ENCODE data around the gene PPM1K.

Gene PPM1K

GRCh38 chr4:88276952-88277710 is 7.2 kb downstream of the PPM1K start:
- DNase-seq = no peak

DNA sequence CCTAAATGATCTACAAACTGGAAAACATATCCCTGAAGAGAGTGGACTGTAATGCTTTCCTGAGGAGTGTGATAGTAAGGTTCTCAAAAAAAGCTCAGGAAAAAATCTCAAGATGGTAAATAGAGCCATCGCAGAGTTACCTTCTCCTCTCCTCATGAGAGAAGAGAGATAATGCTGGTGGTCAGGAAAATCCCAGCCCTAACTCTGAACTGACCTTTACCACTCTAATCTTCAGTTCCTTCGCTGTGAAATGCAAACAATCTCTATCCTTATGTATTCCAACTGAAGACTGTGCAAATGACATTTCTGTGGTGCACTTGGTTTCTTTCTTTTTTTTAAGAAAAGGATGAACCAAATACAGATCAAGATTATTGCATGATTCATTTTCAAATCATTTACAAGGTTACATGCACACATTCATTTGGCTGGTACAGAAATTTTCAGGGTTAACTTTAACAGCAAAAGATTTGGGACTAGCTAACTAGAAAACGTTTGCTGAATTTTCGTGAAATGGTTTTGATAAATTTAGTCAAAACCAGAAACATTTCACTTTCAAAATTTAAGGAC is 8.3 kb downstream of the PPM1K start:
- DNase-seq = no peak

DNA sequence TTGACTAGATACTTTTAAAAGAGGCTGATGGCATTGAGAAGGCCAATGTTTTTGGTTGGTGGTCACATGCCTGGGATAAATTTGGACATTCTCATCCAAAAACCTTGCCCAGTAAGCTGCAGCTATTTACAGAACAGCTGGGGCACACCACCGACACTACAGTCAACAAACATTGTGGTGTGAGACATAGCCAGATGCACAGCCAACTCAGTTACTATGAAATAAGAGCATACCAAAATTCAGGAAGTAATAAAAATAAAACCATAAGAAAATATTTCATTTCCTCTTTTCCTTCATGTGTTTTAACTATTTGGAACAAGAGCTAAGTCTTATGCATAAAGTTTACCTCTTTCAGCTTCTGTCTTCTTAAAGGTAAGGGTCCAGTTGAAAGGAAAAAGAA is 8.8 kb downstream of the PPM1K start:
- no peak for DNase-seq

- DNase-seq = no peak
These were observed 15.4 kb downstream of the PPM1K start for GRCh38 chr4:88268913-88269312.

GRCh38 chr4:88264336-88264735 is 20.0 kb downstream of the PPM1K start:
- no peak for DNase-seq

GRCh38 chr4:88257726-88258125 is 26.6 kb downstream of the PPM1K start:
- no peak for DNase-seq

- DNase-seq = no peak
These were observed 29.2 kb downstream of the PPM1K start for GRCh38 chr4:88255111-88255510.

DNA sequence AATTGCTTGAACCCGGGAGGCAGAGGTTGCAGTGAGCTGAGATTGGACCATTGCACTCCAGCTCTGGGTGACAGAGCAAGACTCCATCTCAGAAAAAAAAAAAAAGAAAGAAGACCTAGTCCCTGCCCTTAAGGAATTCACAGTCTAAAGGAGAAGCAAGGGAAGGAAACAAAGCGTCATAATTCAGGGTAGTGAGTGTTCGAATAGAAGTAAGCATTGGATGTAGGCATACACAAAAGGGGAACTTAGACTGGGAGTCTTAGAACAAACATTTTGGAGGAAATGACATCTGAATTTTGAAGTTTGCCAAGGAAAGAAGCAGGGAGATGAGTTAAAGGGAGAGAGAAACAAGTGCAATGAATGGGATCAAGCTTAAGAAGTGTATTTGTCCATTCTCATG is 32.4 kb downstream of the PPM1K start:
- DNase-seq = no peak

DNA sequence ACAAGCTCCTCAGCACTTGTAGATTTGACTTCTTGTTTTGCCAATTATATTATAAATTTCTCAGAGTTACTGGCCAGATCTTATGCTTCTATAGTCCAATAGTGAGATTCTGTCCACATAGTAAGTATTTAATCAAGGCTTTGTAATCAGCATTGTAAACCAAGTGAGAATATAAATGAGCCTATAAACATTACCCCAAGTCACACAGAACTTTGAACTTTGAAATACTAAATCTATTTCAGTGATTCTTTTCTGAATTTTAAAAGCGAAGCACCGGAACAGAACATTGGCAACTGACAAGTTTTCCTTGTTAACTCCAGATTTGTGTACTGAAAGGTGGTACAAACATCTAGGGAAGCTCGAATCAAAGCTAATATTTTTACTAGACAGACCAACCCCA is 37.2 kb downstream of the PPM1K start:
- no peak for DNase-seq

- no peak for DNase-seq
These were observed 37.8 kb downstream of the PPM1K start for GRCh38 chr4:88246600-88246999.

- no peak for DNase-seq
These were observed 39.4 kb downstream of the PPM1K start for GRCh38 chr4:88244816-88245579.

GRCh38 chr4:88244056-88244455 is 40.3 kb downstream of the PPM1K start:
- no peak for DNase-seq

DNA sequence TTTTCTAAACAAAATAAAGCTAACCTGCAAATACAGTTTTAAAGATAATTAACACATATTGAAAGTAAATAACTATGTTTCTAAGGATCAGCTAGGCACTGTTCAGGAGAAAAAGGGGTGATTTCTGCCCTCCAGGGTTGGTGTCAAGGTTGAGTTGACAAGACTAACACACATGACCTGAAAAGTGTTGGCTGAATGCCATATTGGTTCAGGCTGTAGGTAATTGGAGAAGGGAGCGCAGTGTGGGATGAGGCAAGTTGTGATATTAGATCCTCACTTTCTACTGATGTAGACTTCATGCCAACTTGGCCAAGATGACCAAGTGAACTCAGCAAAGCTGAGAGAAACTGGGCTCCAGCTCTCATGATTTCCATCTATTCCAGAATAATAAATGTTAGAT is 42.2 kb downstream of the PPM1K start:
- no peak for DNase-seq

DNA sequence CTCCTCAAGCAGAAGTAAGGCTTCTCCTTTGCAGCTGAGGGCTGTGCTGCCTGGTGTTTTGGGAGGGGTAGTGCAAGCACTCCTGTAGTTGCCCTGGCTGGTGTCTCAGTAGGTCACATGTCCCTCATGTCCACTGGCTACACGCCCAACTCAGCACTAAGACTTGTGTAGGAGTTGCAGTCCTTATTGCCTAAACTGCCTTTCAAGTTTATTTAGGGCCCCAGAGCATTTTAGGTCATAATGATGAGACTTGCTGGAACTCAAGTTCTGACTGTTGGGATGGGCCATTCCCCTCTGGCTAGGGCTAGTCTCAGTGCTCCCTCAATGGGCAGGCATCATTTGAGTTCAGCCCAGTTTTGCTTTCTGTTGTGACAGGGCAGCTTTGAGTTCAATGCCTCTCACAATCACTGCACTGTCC is 44.1 kb downstream of the PPM1K start:
- DNase-seq = no peak

GRCh38 chr4:88230969-88231771 is 53.2 kb downstream of the PPM1K start:
- DNase-seq = no peak

- DNase-seq = no peak
These were observed 53.9 kb downstream of the PPM1K start for GRCh38 chr4:88230461-88230891.

DNA sequence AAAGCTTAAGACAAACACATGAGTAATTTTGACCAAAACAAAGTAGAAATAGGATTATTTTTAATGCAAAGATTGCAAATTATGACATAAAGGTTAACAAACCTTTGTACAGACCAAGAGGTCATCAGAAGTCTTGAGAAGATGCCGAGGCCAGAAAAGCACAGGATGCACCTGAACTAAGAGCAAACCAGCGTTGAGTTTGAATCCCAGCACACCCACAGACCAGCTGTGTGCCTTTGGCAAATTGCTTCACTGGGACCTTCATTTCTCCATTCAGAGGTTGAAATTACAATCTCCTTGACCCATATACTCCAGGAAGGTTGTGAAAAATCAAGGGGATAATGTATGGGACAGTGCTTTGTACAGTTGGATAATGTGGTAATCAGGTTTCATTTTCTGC is 56.6 kb downstream of the PPM1K start:
- DNase-seq = no peak

GRCh38 chr4:88226143-88226542 is 58.2 kb downstream of the PPM1K start:
- DNase-seq = no peak

DNA sequence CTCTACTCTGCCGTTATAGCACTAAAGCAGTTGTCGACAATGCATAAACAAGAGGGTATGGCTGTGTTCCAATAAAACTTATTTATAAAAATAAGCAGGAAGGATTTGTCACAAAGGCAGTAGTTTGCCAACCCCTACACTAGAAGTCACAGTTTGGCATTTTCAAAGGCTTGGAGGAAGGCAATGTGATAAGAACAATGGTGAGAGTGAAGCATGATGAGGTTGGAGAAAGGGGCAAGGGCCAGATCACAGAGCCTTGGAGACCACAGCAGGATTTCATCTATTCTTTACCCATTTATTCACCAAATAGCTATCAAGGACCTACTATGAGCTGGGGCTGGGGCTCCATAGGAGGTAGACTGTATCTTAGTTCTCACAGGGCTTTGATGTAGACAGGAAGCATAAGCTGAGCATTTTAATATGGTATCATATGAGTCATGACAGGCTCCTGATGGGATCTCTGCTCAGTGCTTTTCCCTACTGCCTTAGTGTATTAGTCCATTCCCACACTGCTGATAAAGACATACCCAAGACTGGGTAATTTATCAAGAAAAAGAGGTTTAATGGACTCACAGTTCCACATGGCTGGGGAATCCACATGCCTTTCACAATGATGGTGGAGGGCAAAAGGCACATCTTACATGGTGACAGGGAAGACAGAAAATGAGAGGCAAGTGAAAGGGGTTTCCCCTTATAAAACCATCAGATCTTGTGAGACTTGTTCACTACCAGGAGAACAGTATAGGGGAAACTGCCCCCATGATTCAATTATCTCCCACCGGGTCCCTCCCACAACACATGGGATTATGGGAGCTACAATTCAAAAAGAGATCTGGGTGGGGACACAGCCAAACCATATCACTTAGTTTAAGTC is 58.9 kb downstream of the PPM1K start:
- DNase-seq = no peak

DNA sequence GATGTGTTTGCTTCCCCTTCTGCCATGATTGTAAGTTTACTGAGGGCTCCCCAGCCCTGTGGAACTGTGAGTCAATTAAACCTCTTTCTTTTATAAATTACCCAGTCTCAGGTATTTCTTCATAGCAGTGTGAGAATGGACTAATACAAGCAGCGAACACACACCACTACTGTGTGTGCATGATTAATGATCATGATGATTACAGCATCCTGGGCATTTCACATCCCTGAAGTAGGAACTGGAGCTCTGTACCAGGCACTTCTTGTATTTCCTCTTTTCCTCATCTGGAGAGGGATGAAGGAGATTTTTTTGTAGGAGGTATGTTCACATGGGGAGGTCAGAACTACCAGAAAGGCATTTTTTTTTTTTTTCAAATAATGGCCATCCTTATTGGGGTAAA is 60.8 kb downstream of the PPM1K start:
- DNase-seq = no peak

DNA sequence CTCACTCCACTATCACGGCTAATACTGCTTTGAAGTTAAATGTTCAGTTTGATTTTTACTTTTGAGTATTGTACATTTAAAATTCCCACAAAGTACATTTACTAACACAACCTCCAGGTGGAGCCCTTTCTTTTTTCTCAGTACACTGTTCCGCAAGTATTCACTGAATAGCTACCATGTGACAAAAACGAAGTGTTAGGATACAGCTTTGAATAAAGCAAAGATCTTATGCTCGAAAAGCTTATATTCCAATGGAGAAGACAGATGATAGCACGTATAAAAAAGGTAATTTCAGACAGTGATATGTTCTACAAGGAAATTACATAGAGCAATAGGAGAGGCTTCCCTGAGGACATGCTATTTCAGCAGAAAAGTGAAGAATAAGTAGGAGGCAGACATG is 65.3 kb downstream of the PPM1K start:
- DNase-seq = peak in 1 of 2 experiments; percentile 28

DNA sequence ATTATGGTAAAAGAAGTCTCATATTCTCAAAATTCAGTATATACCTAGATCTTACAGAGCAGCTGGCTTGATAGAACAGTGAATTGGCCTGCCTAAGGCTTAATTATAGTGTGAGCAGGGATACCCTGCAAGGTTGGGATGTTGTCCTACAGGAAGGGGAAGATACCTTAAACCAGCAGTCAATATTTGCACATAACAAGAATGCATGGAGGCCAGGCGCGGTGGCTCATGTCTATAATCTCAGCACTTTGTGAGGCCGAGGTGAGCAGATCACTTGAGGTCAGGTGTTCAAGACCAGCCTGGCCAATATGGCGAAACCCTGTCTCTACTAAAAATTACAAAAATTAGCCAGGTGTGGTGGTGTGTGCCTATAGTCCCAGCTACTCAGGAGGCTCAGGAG is 67.2 kb downstream of the PPM1K start:
- DNase-seq = no peak
